ENCODE data around the gene DIAPH3. TPM values are rescaled to one million over a fixed set of nuclear protein-coding genes. Genes with fewer than 3 reads are reported as not detected.

The DIAPH3 gene
- total RNA-seq, 1 donor from 2014 or later: 2.6 TPM

- Mint-ChIP-seq H3K4me1 (ENCODE audit: low read depth, unreplicated experiment) (no peaks in the 10 kb centered on the region), H3K4me3 (ENCODE audit: unreplicated experiment) (no peak overlapping the region), H3K9me3 (ENCODE audit: unreplicated experiment) (no peaks in the 10 kb centered on the region), H3K36me3 (ENCODE audit: unreplicated experiment) (no peaks in the 10 kb centered on the region), H3K27ac (ENCODE audit: unreplicated experiment) (no peak overlapping the region), H3K27me3 (ENCODE audit: unreplicated experiment) (peaks cover 1% of the 10 kb centered on the region)
- TF ChIP-seq, protein P1, sequence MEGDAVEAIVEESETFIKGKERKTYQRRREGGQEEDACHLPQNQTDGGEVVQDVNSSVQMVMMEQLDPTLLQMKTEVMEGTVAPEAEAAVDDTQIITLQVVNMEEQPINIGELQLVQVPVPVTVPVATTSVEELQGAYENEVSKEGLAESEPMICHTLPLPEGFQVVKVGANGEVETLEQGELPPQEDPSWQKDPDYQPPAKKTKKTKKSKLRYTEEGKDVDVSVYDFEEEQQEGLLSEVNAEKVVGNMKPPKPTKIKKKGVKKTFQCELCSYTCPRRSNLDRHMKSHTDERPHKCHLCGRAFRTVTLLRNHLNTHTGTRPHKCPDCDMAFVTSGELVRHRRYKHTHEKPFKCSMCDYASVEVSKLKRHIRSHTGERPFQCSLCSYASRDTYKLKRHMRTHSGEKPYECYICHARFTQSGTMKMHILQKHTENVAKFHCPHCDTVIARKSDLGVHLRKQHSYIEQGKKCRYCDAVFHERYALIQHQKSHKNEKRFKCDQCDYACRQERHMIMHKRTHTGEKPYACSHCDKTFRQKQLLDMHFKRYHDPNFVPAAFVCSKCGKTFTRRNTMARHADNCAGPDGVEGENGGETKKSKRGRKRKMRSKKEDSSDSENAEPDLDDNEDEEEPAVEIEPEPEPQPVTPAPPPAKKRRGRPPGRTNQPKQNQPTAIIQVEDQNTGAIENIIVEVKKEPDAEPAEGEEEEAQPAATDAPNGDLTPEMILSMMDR (IDR thresholded peaks at IDR 0.05; ENCODE audit: partially characterized antibody, unreplicated experiment): no peak
- DNase-seq: no peak
Observed at GRCh38 chr13:60080850-60081249, 82.9 kb downstream of the DIAPH3 start.

- TF ChIP-seq, protein P1 (IDR thresholded peaks at IDR 0.05; ENCODE audit: partially characterized antibody, unreplicated experiment): no peak
- H3K4me3 Mint-ChIP-seq (ENCODE audit: unreplicated experiment): no peak overlapping the region
Observed at GRCh38 chr13:60078226-60078625, 85.5 kb downstream of the DIAPH3 start.

GRCh38 chr13:60075850-60076249 is 87.9 kb downstream of the DIAPH3 start:
- DNase-seq: no peak
- H3K4me3 Mint-ChIP-seq (ENCODE audit: unreplicated experiment): no peak overlapping the region
- H3K9me3 Mint-ChIP-seq (ENCODE audit: unreplicated experiment): peaks cover 2% of the 10 kb centered on the region
- H3K27me3 Mint-ChIP-seq (ENCODE audit: unreplicated experiment): no peaks in the 10 kb centered on the region
- TF ChIP-seq, protein P1 (IDR thresholded peaks at IDR 0.05; ENCODE audit: partially characterized antibody, unreplicated experiment): no peak
- H3K4me1 Mint-ChIP-seq (ENCODE audit: low read depth, unreplicated experiment): no peaks in the 10 kb centered on the region
- H3K27ac Mint-ChIP-seq (ENCODE audit: unreplicated experiment): no peak overlapping the region
- no peaks in the 10 kb centered on the region for H3K36me3 Mint-ChIP-seq (ENCODE audit: unreplicated experiment)

More at GRCh38 chr13:60078226-60078625, 85.5 kb downstream of the DIAPH3 start:
- peaks cover 1% of the 10 kb centered on the region for H3K27me3 Mint-ChIP-seq (ENCODE audit: unreplicated experiment)
- H3K4me1 Mint-ChIP-seq (ENCODE audit: low read depth, unreplicated experiment): no peaks in the 10 kb centered on the region
- DNase-seq: no peak
- no peaks in the 10 kb centered on the region for H3K9me3 Mint-ChIP-seq (ENCODE audit: unreplicated experiment)
- H3K27ac Mint-ChIP-seq (ENCODE audit: unreplicated experiment): no peak overlapping the region
- H3K36me3 Mint-ChIP-seq (ENCODE audit: unreplicated experiment): no peaks in the 10 kb centered on the region

DNA sequence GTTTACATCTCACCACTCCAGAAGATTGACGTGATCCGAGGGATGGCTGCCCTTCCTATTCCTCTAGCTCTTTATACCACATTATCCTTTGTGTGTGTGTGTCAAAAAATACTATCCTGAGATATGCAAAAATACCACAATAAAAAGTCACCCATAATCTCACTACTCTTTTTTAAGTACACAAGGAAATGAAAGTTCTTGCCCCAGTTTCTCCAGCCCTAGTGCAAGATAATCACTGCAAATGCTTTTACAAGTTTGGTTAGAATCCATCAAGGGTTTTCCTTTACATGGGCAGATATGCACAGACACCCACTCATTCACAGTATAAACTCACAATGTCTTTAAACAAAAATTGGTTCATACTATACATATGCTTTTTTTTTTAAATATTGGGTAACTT is 89.3 kb downstream of the DIAPH3 start:
- Mint-ChIP-seq H3K4me1 (ENCODE audit: low read depth, unreplicated experiment) (no peaks in the 10 kb centered on the region), H3K4me3 (ENCODE audit: unreplicated experiment) (no peak overlapping the region), H3K9me3 (ENCODE audit: unreplicated experiment) (peaks cover 2% of the 10 kb centered on the region), H3K27me3 (ENCODE audit: unreplicated experiment) (no peaks in the 10 kb centered on the region), H3K36me3 (ENCODE audit: unreplicated experiment) (no peaks in the 10 kb centered on the region), H3K27ac (ENCODE audit: unreplicated experiment) (no peak overlapping the region)
- TF ChIP-seq, protein P1 (IDR thresholded peaks at IDR 0.05; ENCODE audit: partially characterized antibody, unreplicated experiment): no peak
- DNase-seq: no peak

GRCh38 chr13:60066226-60066625 is 97.5 kb downstream of the DIAPH3 start:
- Mint-ChIP-seq H3K4me1 (ENCODE audit: low read depth, unreplicated experiment) (no peaks in the 10 kb centered on the region), H3K27ac (ENCODE audit: unreplicated experiment) (no peak overlapping the region), H3K36me3 (ENCODE audit: unreplicated experiment) (no peaks in the 10 kb centered on the region), H3K4me3 (ENCODE audit: unreplicated experiment) (no peak overlapping the region), H3K9me3 (ENCODE audit: unreplicated experiment) (no peaks in the 10 kb centered on the region), H3K27me3 (ENCODE audit: unreplicated experiment) (no peaks in the 10 kb centered on the region)
- no peak for DNase-seq
- TF ChIP-seq, protein P1 (IDR thresholded peaks at IDR 0.05; ENCODE audit: partially characterized antibody, unreplicated experiment): no peak
